Right forelimb (tissue), 1 donor: ENCODE data around the gene MFSD1.

Source experiments
- DNase-seq: peaks from one replicate; pipeline ENCODE4 v3.0.0-alpha.2; 2018

Gene MFSD1

GRCh38 chr3:158820521-158820920, 18.7 kb downstream of the MFSD1 start:
- DNase-seq = no peak

DNA sequence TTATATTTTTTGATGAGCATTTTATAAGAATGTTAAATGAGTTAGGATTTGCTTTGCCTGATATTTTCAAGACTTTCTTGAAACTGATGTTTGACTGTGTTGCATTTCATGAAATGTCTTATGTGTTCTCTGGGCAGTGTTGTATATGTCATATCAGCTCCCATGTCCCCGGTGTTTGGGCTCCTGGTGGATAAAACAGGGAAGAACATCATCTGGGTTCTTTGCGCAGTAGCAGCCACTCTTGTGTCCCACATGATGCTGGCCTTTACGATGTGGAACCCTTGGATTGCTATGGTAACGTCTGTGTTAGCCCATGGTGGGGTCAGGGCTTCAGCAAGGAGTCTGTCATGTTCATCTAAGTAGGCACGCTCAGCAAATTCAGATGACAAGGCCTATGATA, 20.0 kb downstream of the MFSD1 start:
- no peak for DNase-seq

DNA sequence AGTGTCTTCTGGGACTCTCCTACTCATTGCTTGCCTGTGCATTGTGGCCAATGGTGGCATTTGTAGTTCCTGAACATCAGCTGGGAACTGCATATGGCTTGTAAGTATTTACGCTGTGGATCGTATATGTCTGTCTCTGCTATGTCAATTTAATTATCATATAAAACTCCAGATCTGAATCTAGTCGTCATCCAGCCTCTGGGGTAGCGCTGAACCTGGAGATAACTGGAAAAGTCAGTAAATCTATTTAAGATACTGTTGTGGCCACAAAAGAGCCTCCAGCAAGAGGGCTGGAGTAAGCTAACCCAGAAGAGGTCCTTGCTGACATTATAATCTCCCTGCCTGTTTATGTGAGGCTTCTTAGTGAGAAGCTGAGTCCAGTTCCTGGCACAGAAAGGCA, 21.6 kb downstream of the MFSD1 start:
- no peak for DNase-seq

GRCh38 chr3:158827773-158828172, 25.9 kb downstream of the MFSD1 start:
- DNase-seq = no peak

DNA sequence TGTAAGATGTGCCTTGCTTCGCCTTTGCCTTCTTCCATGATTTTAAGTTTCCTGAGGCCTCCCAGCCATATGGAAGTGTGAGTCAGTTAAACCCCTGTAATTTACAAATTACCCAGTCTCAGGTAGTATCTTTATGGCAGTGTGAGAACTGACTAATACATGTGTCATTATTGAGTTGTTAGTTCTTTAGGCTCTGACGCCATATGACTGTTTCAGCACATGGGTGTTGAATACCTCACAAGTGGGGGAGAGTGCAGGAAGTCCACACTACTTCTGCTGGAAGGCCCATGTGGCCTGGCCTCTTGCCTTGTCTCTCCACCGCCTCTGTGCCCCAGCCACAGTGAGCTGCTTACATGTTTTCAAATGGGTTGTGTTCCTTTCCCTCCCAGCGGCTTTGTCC, 28.5 kb downstream of the MFSD1 start:
- DNase-seq = no peak

DNA sequence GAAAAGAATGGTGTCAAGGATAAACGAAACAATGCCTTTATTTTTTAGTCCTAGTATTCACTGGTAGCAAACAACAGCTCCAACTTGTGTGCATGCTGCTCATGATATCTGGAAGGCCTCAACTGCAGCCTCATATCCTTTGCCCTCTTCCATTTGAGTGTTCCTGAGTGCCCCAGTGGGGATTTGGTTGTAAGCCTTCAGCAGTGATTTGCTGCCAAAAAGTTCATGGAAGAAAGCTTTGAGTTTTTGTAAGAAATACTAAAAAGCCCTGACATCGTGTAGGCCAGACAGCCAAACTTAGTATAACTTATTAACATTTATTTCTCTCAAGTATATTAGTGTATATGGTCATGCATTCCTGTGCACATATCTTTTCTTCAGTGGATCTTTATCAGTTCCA, 30.0 kb downstream of the MFSD1 start:
- no peak for DNase-seq

- DNase-seq = no peak
Observed at GRCh38 chr3:158835631-158836030, 33.8 kb downstream of the MFSD1 start.

GRCh38 chr3:158836312-158836711, 34.5 kb downstream of the MFSD1 start:
- no peak for DNase-seq

- no peak for DNase-seq
Observed at GRCh38 chr3:158837240-158837639, 35.4 kb downstream of the MFSD1 start.

DNA sequence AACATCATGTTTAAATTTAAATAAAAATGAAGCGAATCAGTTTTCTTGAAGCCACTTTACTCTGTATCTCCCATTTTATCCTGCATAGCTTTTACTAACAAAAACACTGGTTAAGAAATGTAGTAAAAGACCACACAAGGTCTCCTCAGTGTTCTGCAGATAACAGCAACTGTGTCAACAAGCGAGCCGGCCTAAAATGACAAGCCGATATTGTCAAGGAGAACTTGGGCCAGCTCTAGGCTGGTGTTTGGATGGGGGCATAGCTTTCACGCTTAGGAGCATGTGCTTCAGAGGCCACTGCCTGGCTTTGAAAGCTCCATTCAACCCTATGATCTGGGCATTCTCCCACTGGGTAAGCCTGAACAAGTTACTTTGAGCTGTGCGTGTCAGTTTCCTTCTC, 38.1 kb downstream of the MFSD1 start:
- DNase-seq = no peak

- no peak for DNase-seq
Observed at GRCh38 chr3:158841387-158841786, 39.5 kb downstream of the MFSD1 start.

GRCh38 chr3:158842976-158843375, 41.1 kb downstream of the MFSD1 start:
- DNase-seq = no peak

DNA sequence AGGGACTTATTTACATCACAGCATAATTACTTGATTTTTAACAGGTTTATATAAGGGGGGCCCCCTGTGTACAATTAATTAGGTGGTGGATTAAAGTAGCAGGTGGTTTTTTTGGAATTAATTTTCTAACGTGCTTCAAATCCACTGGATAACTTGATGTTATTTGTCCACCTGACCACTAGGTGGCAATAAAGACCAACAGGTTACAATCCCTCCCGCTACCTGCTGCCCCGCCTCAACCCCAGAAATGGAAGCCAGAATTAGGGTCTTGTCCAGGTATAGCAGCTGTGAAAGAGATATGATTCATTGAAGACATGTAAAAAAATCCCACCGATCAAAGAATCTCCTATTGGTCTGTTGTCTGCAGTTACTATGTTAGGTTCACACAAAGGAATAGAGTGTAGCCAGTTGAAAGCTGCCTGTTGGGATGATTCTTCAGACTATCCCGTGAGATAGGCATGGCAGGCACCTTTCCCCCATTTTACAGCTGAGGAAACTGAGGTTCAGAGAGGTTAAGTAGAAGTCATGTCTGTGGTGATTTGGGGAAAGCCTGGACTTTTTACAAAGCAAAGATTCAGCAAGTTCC, 44.0 kb downstream of the MFSD1 start:
- no peak for DNase-seq

- no peak for DNase-seq
Observed at GRCh38 chr3:158846803-158847451, 45.1 kb downstream of the MFSD1 start.

GRCh38 chr3:158847452-158847821, 45.6 kb downstream of the MFSD1 start:
- no peak for DNase-seq

DNA sequence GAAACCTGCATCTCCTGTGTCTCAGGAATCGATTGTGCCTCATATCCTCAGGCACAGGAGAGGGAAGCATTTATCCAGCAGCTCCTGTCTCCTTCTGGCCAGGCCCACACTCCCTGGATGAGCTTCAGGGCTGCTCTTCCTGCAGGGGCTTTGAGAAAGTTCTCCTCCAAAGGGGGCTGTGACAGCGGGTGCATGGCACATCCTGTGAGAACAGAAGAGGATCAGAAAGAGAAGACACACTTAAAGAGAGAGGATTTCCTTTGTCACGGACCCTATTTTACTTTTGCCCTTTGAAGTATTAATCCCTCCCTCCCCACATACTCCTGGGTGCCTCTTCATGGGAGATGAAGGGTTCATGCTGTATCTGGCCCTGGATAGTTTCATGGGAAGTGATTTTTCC, 46.0 kb downstream of the MFSD1 start:
- no peak for DNase-seq

DNA sequence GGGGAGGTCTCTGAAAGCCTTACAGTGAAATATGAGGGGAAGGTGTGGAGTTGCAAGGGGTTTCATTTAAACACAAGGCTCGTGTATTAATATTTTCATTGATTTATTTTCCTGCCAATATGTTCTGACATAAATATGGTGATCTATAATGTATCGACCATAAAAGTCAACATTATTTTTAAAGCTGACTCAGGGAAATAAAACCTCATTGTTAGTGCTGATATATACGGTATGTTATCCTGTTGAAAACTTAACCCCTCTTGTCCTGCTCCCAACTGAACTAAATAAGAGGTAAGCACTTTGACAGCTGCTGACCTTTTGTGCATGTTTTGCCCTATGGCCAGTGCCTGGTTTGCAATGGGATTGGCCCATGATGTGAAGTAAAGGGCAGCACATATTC, 47.9 kb downstream of the MFSD1 start:
- no peak for DNase-seq

GRCh38 chr3:158859362-158859761, 57.5 kb downstream of the MFSD1 start:
- no peak for DNase-seq

- DNase-seq = no peak
Observed at GRCh38 chr3:158863247-158863646, 61.4 kb downstream of the MFSD1 start.

DNA sequence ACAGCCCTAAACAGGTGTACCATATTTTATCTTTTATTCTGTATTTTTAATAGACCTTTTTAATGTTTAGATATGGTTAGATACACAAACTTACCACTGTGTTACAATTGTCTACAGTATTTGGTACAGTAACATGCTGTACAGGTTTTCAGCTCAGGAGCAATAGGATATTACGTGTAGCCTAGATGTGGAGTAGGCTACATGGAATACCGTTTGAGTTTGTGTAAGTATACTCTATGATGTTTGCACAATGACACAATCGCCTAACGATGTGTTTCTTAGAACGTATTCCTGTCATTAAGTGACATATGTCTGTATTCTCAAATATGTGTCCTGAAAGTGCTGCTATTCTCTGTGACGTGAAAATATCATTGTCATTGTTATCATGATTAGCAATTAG, 62.6 kb downstream of the MFSD1 start:
- no peak for DNase-seq

GRCh38 chr3:158875700-158876099, 73.8 kb downstream of the MFSD1 start:
- no peak for DNase-seq
